Adrenal gland (tissue), 12 donors: Measurements from ENCODE around the gene TM4SF18. TPM values are rescaled to one million over a fixed set of nuclear protein-coding genes. Genes with fewer than 3 reads are reported as not detected.
"Not testable (repeated sequence)": the region's sequence is repeated elsewhere in the genome, so short reads cannot be mapped to it uniquely, and the experiment has no call there.

Experiments used
- DNase-seq, 7 donors: peaks; one replicate each; pipeline ENCODE4 v3.0.0-alpha.2; 2019 to 2020
- H3K27ac ChIP-seq, 5 donors: fragments of 200-600 bp; sonication (generic) in 4 of 5; 1 replicate in 3 of 5; 2 replicates in 2 of 5; pipeline versions ENCODE4 v1.5.1 to v1.8.0; 2016 to 2020; ENCODE audit warnings: mild to moderate bottlenecking in 1 of 5
- H3K27me3 ChIP-seq: fragments of 200-600 bp; 2 replicates; pipeline ENCODE4 v1.8.0; 2021
- H3K36me3 ChIP-seq, 2 donors: fragments of 200-600 bp; replicated peaks in 1 of 2; 1 replicate in 1 of 2; 2 replicates in 1 of 2; pipeline versions ENCODE4 v1.5.1 to v1.8.0; 2018 to 2022
- H3K4me1 ChIP-seq, 2 donors: fragments of 200-600 bp; replicated peaks in 1 of 2; 1 replicate in 1 of 2; 2 replicates in 1 of 2; pipeline versions ENCODE4 v1.5.1 to v1.8.0; 2018 to 2021
- H3K4me3 ChIP-seq, 4 donors: fragments of 200-600 bp; sonication (generic) in 3 of 4; one replicate each; pipeline ENCODE4 v1.5.1; 2016 to 2018
- H3K9me3 ChIP-seq, 3 donors: fragments of 200-600 bp; sonication (generic) in 1 of 3; replicated peaks in 1 of 3; 1 replicate in 2 of 3; 2 replicates in 1 of 3; pipeline versions ENCODE4 v1.5.1 to v1.8.0; 2016 to 2021
- CTCF ChIP-seq, 6 experiments: fragments of 450-650 bp in 4 of 6; fragments of 200-600 bp in 2 of 6; sonication (generic) in 1 of 6; IDR thresholded peaks; 1 replicate in 5 of 6; 2 replicates in 1 of 6; pipeline versions ENCODE4 v1.5.1 to v1.8.0; 2016 to 2021; ENCODE audit warnings: antibody characterized with exemption in 6 of 6, mild to moderate bottlenecking in 2 of 6, moderate library complexity in 1 of 6
- POLR2A ChIP-seq, 2 donors: fragments of 450-650 bp; IDR thresholded peaks; one replicate each; pipeline ENCODE4 v1.6.1; 2017; ENCODE audit warnings: antibody characterized with exemption in 2 of 2, mild to moderate bottlenecking in 2 of 2, moderate library complexity in 1 of 2
- WGBS, 4 donors: extraction: QIAGEN DNeasy Blood & Tissue Kit in 2 of 4; methylation state at CpG; one replicate each; pipeline versions ENCODE4 v1.1.5 to v1.1.7; 2013 to 2017; 5-methylcytosine and 5-hydroxymethylcytosine counted together
- intact Hi-C, 2 donors: fragments of 100-400 bp; cut with DNase I; formaldehyde crosslinking; loops; one replicate each; pipeline versions ENCODE4 v1.14.1 to v1.15.0; 2022 to 2023
- polyA plus RNA-seq, 3 donors: library from polyadenylated mRNA; stranded (reverse); fragments of 200-250 nt in 2 of 3; fragments of 350-450 nt in 1 of 3; fragmentation: Illumina TruSeq in 1 of 3; extraction: RNeasy Lipid Tissue Mini Kit (QIAGEN cat#74804) in 1 of 3; gene quantifications; one replicate each; pipeline ENCODE4 v1.2.3, GENCODE V29; 2013 to 2014
- total RNA-seq, 9 donors: library from RNA; depleted of rRNA in 4 of 9; stranded (reverse); fragments of >200 nt in 4 of 9; fragments of 120-200 nt in 1 of 9; fragmentation: NEBNext Ultra II Directional in 1 of 9; extraction: Animal tissue kit (Norgen Biotek cat#: 25700) in 1 of 9; gene quantifications; one replicate each; pipeline versions ENCODE4 v1.1.0 to v1.2.4, GENCODE V29; 2013 to 2023
- donor health status: healthy with polysubstance abuse.
- donor health status: Bipolar disorder and iron deficiency.
- donor health status: DM: yes; HTN: yes; CAD: no.
- donor health status: DM: no; HTN: no; CAD: no.
- donor health status: DM: no; HTN: no; CAD: no.
- donor health status: DM: yes; HTN: yes; CAD: no.

Gene TM4SF18
- total and polyA plus RNA-seq, 12 donors, result 2.4 to 24.9 (median 13.7) TPM

DNA sequence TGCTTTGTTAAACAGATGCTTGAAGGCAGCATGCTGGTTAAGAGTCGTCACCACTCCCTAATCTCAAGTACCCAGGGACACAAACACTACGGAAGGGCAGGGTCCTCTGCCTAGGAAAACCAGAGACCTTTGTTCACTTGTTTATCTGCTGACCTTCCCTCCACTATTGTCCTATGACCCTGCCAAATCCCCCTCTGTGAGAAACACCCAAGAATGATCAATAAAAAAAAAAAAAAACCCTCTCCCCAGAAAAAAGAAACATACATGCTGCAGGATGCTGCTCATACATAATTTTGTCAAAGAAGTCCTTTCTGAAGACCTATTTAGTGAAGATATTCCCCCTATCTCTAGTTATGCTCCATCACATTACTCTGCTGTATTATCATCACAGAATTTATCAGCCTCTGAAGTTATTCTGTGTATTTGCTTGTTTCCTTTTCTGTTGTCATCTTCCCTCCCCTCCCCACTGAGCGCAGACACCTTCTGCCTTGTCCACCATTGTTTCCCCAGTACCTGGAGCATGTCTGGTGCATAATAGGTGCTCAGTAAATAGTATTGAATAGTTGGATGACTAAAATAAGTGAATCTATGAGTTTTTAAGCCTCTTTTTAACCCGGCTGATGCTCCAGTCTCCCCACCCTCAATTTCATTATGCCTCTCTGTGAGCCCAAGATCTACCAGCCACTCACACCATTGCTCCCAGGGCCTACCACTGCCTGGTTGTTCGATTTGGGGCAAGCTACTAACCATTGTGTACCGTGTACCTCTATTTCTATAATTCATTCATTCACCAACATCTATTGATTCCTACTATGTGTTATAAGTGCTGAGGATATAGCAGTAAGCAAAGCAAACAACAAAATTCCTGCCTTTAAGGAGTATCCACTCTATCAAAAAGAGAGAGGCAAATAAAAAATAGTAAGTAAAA, 48.0 kb upstream of the TM4SF18 start:
- Histone ChIP-seq H3K27me3 (no peaks in the 10 kb centered on the region), H3K36me3 (no peaks in the 10 kb centered on the region), H3K9me3 (no peaks in the 10 kb centered on the region), H3K4me3 (no peak overlapping the region), H3K27ac (no peak overlapping the region), H3K4me1 (peaks cover 0 to 5% of the 10 kb centered on the region in 2 donors)
- TF ChIP-seq CTCF (IDR thresholded peaks at IDR 0.05) (no peak), POLR2A (IDR thresholded peaks at IDR 0.05) (no peak)
- intact Hi-C loops, result no loop called here
- 63 to 79% (median 71%) methylated on average over 5 to 6 of the region's 6 CpGs for WGBS, 4 donors
- DNase-seq, result no peak

- H3K36me3 ChIP-seq, H3K9me3 ChIP-seq, H3K4me1 ChIP-seq, H3K27ac ChIP-seq, DNase-seq, H3K4me3 ChIP-seq, H3K27me3 ChIP-seq, intact Hi-C loops: not testable (repeated sequence)
- WGBS, 4 donors, result 94 to 96% methylated on average over 5 to 20 of the region's 32 CpGs; no CpG with 5 or more reads in 2 of the 4 donors
Measured at GRCh38 chr3:149380220-149380619, 46.8 kb upstream of the TM4SF18 start.

DNA sequence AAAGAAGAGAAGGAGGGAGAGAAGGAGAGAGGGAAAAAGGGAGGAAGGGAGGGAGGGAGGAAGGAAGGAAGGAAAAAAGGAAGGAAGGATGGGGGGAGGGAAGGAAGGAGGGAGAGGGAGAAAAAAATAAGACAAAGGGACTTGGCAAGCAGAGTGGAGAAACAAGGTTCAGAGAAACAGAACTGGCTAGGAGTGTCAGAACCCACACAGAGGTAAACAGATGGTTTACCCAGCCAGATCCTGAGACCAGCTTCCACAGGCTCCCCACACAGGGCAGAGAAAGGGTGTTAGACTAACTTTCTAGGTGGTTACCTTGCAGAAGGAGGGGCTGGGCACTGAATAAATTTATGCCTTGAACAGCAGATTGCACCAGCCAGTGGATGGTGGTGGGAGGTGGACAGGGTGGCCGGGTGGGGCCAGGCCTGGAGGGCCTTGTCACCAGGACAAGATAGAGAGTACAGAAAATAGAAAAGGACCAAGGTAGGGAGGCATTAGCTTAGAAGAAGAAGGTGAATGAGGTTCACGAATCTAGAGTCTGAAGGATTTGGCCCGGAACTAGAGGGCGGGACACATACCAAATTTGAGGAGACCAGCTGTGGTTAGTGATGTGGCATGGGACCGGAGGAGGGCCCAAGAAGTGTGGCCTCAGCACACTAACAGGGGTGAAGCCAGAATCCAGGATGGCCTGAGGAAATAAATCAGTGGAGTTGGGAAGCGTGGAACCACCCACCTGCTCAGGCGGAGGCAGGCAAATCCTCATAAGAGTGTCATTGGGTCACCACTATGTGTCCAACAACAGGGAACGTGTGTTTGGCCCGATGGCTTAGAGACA, 45.3 kb upstream of the TM4SF18 start:
- WGBS, 4 donors, result 89 to 95% (median 92%) methylated on average over 9 of the region's 9 CpGs
- Histone ChIP-seq H3K36me3 (no peaks in the 10 kb centered on the region), H3K4me1 (peaks cover 0 to 7% of the 10 kb centered on the region in 2 donors), H3K9me3 (no peaks in the 10 kb centered on the region), H3K4me3 (no peak overlapping the region), H3K27ac (peak overlapping the region in 2 of 5 donors; percentile 38 to 45), H3K27me3 (no peaks in the 10 kb centered on the region)
- no peak for DNase-seq
- TF ChIP-seq POLR2A (IDR thresholded peaks at IDR 0.05) (no peak), CTCF (IDR thresholded peaks at IDR 0.05) (no peak)
- intact Hi-C loops, result no loop called here

DNA sequence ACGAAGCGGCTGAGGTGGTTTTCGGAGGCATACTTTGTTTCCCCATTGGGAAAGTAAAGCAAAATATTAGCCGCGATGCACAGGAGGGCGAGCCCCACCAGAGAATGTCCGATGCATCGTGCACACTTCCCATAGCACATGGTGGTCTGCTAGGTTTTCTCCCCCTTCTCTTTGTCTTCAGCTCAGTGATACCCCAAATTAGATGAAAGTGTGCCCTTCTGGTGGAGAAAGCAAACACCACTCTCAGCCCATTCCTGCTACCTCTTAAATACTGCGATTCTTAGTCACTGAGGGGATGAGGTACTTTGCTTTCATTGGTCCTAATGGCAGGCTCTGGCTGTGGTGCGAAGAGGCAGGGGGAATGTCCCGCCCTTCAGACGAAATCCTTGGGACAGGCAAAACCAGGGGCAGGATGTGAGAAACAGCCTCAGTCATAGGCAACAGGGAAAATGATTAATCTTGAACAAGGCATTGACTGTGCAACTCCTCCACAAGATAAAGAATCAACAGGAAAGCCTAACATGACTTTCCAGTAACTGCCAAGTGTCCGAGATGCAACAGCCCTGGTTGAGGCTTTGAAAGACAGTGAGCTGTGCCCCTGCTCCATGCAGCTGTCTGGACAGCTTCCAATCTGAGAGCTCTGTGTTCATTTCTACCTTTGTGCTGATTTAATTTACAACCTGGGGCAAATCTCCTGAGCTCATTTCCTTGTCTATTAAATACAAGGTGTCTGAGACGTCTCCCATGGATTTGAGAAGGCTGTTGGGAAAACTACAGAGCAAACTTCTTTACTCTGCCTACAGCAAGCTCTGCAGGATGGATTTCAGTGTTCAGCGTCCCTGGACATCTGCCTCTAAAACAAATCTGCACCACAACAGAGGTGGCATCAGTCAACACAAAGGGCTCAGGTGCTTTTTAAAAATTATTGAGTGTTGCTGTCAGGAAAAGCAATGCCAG, 44.2 kb upstream of the TM4SF18 start, which contains the start of gene TM4SF1:
TSS of gene TM4SF1 (minus strand) at position 242 of the 957 bp plus-strand sequence. CDS start at position 140, 102 bp downstream.
- no peaks in the 10 kb centered on the region for H3K9me3 ChIP-seq
- intact Hi-C loops, result no loop called here
- WGBS, 4 donors, result 46 to 51% (median 50%) methylated on average over 14 to 15 of the region's 15 CpGs
- H3K4me3 ChIP-seq, result peak within 1 kb of the TSS in 2 of 4 donors; percentile 0 to 60
- no peaks in the 10 kb centered on the region for H3K36me3 ChIP-seq
- H3K27ac ChIP-seq, result peak within 1 kb of the TSS; percentile 5 to 88 (median 48)
- H3K4me1 ChIP-seq, result peaks cover 0 to 7% of the 10 kb centered on the region in 2 donors
- DNase-seq, result peak; percentile 17 to 78 (median 64)
- H3K27me3 ChIP-seq, result no peaks in the 10 kb centered on the region
- TF ChIP-seq POLR2A (IDR thresholded peaks at IDR 0.05), result peak; percentile 56 to 65
- TF ChIP-seq CTCF (IDR thresholded peaks at IDR 0.05), result peak in 2 of 6 experiments; percentile 15 to 18
